HUES6 (cell line): ENCODE measurements around the gene MBOAT1.

Experiments
- H3K27ac ChIP-seq: 2 replicates; pipeline ENCODE4 v1.7.0; 2013; ENCODE audit warnings: low read depth, mild to moderate bottlenecking, low read length, inconsistent platforms
- H3K27me3 ChIP-seq: 2 replicates; pipeline ENCODE4 v1.6.1; 2013; ENCODE audit warnings: low read length; ENCODE audit not compliant: control insufficient read depth, insufficient read depth
- H3K36me3 ChIP-seq: 2 replicates; pipeline ENCODE4 v1.6.1; 2013; ENCODE audit warnings: low read length; ENCODE audit not compliant: control insufficient read depth, insufficient read depth
- H3K4me1 ChIP-seq: 2 replicates; pipeline ENCODE4 v1.6.1; 2013; ENCODE audit warnings: low read length; ENCODE audit not compliant: control insufficient read depth, insufficient read depth
- H3K4me3 ChIP-seq: 2 replicates; pipeline ENCODE4 v1.5.1; 2013; ENCODE audit warnings: low read depth, low read length
- H3K9ac ChIP-seq: one replicate; pipeline ENCODE4 v1.6.1; 2013; ENCODE audit warnings: mild to moderate bottlenecking, low read length
- H3K9me3 ChIP-seq: 2 replicates; pipeline ENCODE4 v1.6.1; 2013; ENCODE audit warnings: low read depth, low read length; ENCODE audit not compliant: control insufficient read depth, insufficient read depth

MBOAT1 gene

GRCh38 chr6:20129290-20130088, 82.8 kb downstream of the MBOAT1 start:
- Histone ChIP-seq H3K9ac (no peak overlapping the region), H3K27ac (no peak overlapping the region), H3K27me3 (no peaks in the 10 kb centered on the region), H3K4me3 (no peak overlapping the region), H3K4me1 (peaks cover 9% of the 10 kb centered on the region), H3K36me3 (no peaks in the 10 kb centered on the region), H3K9me3 (no peaks in the 10 kb centered on the region)

GRCh38 chr6:20128018-20128417, 84.3 kb downstream of the MBOAT1 start:
- no peak overlapping the region for H3K9ac ChIP-seq
- no peak overlapping the region for H3K4me3 ChIP-seq
- H3K27me3 ChIP-seq, result no peaks in the 10 kb centered on the region
- no peaks in the 10 kb centered on the region for H3K9me3 ChIP-seq
- H3K36me3 ChIP-seq, result peaks cover 3% of the 10 kb centered on the region; the same call in 1 of the 2 replicates
- H3K4me1 ChIP-seq, result peaks cover 7% of the 10 kb centered on the region
- H3K27ac ChIP-seq, result no peak overlapping the region

DNA sequence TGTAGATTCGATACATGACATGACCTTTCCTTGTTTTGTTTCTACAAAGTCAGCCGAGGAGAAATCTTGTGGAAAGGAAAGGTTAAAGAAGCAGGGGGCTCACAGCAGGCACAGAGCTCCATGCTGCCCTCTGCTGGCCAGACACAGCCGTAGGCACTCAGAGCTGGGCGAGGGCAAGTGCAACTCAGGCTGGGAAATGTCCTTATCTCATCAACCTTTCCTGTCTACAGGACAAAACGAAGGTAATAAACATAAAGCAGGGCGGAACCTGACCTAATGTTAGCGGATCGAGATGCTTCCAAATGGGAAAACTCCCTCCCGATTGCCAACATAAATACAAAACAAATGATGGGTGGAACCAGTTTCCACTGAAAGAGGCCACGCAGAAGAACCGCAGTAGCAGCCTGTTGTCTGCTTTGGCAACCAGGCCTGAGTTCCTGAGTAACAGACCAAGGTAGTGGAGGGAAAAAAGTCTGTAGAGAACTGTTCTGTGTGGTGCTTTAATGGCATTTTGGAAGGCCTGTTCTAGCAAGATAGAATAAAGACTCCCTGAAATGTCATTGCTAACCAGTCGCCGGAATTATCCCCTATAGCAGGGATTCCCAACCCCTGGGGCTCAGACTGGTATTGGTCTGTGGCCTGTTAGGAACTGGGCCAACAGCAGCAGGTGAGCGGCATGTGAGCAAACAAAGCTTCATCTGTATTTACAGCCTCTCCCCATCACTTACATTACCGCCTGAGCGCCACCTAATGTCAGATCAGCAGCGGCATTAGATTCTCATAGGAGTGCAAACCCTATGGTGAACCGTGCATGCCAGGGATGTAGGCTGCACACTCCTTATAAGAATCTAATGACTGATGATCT, 85.2 kb downstream of the MBOAT1 start:
- H3K27ac ChIP-seq, result no peak overlapping the region
- no peak overlapping the region for H3K4me3 ChIP-seq
- no peaks in the 10 kb centered on the region for H3K9me3 ChIP-seq
- H3K4me1 ChIP-seq, result peaks cover 7% of the 10 kb centered on the region
- H3K27me3 ChIP-seq, result no peaks in the 10 kb centered on the region
- peaks cover 3% of the 10 kb centered on the region; the same call in 1 of the 2 replicates for H3K36me3 ChIP-seq
- H3K9ac ChIP-seq, result no peak overlapping the region

- Histone ChIP-seq H3K4me1 (peaks cover 7% of the 10 kb centered on the region), H3K4me3 (no peak overlapping the region), H3K27me3 (no peaks in the 10 kb centered on the region), H3K9me3 (no peaks in the 10 kb centered on the region), H3K27ac (no peak overlapping the region), H3K9ac (no peak overlapping the region), H3K36me3 (peaks cover 3% of the 10 kb centered on the region; the same call in 1 of the 2 replicates)
These were observed 86.0 kb downstream of the MBOAT1 start for GRCh38 chr6:20126102-20126752.

DNA sequence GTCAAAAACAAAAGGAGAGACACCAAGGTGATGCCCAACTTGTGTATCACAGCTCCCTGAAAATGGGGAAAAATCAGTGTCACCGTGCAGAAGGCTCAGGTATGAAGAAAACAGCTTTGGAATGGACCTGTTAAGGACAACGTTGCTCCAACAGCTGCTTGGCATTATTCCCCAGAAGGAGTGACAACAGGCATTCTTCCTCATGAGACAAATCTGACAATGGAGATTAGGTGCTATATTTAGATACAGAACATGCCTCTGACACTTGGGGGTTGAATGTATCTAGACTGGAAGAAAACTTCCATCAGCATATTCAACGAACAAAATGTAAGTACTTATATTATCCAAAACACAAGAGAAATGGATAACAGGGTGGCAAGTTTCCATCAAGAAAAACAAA, 87.7 kb downstream of the MBOAT1 start:
- H3K9me3 ChIP-seq, result no peaks in the 10 kb centered on the region
- peaks cover 3% of the 10 kb centered on the region; the same call in 1 of the 2 replicates for H3K36me3 ChIP-seq
- H3K4me3 ChIP-seq, result no peak overlapping the region
- no peak overlapping the region for H3K27ac ChIP-seq
- H3K4me1 ChIP-seq, result peaks cover 7% of the 10 kb centered on the region
- no peak overlapping the region for H3K9ac ChIP-seq
- H3K27me3 ChIP-seq, result no peaks in the 10 kb centered on the region

DNA sequence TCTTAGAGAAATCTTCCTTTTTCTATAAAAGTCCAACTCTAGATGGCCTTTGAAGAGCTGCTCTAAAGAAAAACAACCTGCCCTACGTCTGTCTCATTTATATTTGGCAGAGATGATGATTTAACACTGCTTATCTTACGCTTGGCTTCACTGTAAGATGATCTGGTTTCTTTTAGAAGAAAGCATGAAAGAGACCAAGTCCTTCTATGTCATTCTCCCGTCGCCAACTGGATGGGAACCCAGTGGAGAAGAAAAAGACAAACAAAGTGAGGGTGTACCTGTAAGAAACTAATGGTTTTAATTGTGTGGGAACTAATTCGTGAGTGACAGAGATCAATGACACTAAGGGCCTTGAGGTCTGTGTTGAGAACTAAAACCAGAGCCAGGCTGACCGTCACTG, 92.8 kb downstream of the MBOAT1 start:
- H3K4me3 ChIP-seq, result no peak overlapping the region
- H3K4me1 ChIP-seq, result peaks cover 11% of the 10 kb centered on the region
- no peak overlapping the region for H3K27ac ChIP-seq
- H3K9ac ChIP-seq, result no peak overlapping the region
- no peaks in the 10 kb centered on the region for H3K9me3 ChIP-seq
- H3K27me3 ChIP-seq, result no peaks in the 10 kb centered on the region
- H3K36me3 ChIP-seq, result peaks cover 3% of the 10 kb centered on the region; the same call in 1 of the 2 replicates

GRCh38 chr6:20118892-20119291, 93.4 kb downstream of the MBOAT1 start:
- Histone ChIP-seq H3K9ac (no peak overlapping the region), H3K4me3 (no peak overlapping the region), H3K36me3 (no peaks in the 10 kb centered on the region), H3K27ac (no peak overlapping the region), H3K4me1 (peaks cover 11% of the 10 kb centered on the region), H3K9me3 (no peaks in the 10 kb centered on the region), H3K27me3 (no peaks in the 10 kb centered on the region)

- Histone ChIP-seq H3K4me3 (no peak overlapping the region), H3K9ac (no peak overlapping the region), H3K9me3 (no peaks in the 10 kb centered on the region), H3K27ac (peak overlapping the region; percentile 73), H3K27me3 (no peaks in the 10 kb centered on the region), H3K36me3 (peaks cover 3% of the 10 kb centered on the region; the same call in 1 of the 2 replicates), H3K4me1 (peaks cover 11% of the 10 kb centered on the region)
These were observed 94.8 kb downstream of the MBOAT1 start for GRCh38 chr6:20117474-20117873.

DNA sequence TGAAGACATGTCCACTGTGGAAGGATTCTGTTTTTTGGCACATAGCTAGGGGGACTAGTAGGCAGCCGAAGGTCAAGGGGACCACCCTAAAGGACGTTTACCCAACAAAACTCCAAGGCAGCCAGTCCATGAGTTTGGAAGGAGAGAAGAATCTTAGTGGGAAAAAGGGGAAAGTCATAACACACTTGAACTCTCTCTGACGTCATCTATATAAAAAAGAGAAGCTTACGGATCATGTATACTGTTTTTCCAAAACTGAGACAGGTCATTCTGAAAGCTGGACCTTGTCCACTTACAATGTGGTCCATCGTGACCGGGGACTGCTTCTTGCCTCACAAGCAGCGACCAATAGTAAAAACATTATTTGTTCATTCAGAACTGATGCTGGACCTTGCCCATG, 95.5 kb downstream of the MBOAT1 start:
- H3K36me3 ChIP-seq, result peaks cover 3% of the 10 kb centered on the region; the same call in 1 of the 2 replicates
- peak overlapping the region; percentile 73; the same call in 1 of the 2 replicates for H3K27ac ChIP-seq
- H3K9ac ChIP-seq, result no peak overlapping the region
- no peaks in the 10 kb centered on the region for H3K9me3 ChIP-seq
- peaks cover 11% of the 10 kb centered on the region for H3K4me1 ChIP-seq
- H3K27me3 ChIP-seq, result no peaks in the 10 kb centered on the region
- H3K4me3 ChIP-seq, result no peak overlapping the region

- Histone ChIP-seq H3K9me3 (no peaks in the 10 kb centered on the region), H3K4me3 (no peak overlapping the region), H3K27me3 (no peaks in the 10 kb centered on the region), H3K36me3 (peaks cover 3% of the 10 kb centered on the region; the same call in 1 of the 2 replicates), H3K27ac (no peak overlapping the region), H3K9ac (no peak overlapping the region), H3K4me1 (peaks cover 11% of the 10 kb centered on the region)
These were observed 96.9 kb downstream of the MBOAT1 start for GRCh38 chr6:20115246-20115980.
